Iris pigment epithelial cell (primary cell): ENCODE measurements around the gene KCNH2.
A peak's percentile ranks its signal among the peaks of the same experiment; 100 is the strongest.

Experiments
- DNase-seq: peaks from one replicate; pipeline ENCODE4 v3.0.0-alpha.2; 2011; ENCODE audit warnings: low read depth

KCNH2 gene

DNA sequence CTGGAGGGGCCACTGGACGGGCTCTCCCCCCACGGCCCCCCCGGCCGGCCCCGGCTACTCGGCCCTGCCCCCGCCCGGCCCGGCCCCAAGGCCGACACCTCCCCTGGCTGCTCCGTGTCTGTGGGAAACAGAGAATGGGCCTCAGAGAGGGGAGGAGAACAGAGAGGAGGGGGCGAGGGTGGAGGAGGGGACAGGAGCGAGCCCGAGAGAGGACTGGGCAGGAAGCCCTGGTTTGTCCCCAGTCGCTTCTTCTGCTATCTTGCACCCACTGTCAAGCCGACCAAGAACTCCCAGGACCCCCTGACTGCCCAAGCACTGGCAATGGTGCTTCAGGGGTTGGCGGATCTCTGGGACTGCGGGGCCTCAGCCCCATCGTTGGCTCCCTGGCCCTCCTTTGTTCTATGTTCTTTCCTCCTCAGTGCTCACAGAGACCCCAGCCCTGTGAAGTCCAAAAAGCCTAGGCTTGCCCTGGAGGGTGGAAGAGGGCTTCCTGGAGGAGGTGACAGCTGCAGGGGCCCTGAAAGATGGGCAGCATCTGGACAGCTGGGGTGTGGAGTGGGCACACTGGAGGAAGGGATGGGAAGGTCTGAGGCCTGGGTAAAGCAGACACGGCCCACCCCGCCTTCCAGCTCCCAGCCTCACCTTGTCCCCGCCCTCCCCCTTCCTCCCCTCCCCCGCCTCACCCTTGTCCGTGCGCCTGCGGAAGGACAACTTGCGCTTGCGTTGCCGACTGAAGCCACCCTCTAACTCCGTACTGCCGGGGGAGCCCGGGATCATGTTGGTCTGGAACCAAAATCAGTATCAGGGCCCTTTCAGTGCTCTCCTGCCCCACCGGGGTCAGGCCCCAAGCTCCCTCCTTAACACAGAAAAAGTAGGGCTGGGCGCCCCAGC lies 30.1 kb downstream of the KCNH2 start:
- DNase-seq: no peak

GRCh38 chr7:150947241-150947745 lies 30.8 kb downstream of the KCNH2 start:
- no peak for DNase-seq

DNA sequence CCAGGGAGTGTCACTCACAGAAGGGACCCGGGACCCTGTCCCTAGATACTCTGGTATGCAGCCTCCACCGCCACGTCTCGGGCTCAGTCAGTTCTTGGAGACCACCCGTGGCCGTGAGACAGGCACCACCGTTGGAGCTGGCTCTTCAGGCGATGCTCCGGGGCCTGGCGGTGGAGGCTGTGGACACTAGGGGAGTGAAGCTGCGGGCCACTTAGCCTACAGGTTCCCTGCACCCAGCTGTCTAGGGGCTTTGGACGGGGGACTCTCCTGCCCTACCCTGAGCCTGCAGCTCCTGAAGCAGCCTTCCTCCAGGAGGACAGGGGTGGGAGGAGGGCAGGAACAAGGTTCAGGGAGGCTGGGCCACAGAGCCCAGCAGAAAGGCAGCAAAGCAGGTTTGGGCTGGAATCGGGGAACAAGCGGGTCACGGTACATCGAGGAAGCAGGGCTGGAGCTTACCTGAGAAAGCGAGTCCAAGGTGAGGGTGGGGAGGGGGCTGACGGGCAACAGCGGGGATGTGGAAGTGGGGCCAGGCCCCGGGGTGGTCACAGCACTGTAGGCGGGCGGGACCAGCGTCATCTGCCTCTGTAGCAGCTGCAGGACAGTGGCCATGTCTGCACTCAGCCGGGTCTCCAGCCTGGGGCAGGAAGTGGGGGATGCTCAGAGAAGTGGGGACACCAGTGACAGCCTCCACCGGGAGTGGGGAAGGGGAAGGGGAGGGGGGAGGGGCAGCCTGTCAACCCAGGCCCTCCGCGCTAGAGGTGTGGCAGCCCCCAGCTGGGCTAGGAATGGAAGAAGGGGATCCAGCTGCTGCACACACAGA lies 31.5 kb downstream of the KCNH2 start:
- DNase-seq: no peak

DNA sequence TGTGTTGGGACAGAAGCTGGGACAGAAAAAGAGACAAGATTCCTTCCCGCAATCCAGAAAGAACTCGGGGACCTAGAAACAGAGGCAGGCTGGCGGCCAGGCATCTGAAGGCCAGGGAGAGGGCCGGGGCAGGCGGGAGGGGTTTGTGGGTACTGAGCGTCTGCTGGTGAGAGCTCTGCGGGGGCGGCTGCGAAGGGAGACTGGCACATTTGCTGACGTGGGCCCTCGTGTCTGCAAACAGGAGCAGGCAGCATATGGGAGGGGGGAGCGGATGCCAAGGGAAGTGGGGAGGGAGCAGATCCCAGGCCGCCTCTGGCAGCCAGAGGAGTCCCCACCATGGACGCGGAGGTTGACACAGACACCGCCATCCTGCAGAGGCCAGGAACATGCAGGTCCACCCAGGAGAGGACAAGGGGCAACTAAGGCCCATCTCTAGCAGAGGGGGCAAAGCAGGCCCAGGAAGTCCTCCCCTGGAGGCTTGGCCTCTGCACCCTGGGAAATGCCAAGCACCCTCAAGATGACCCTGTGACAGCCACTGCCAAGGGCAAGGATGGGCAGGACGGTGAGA lies 32.2 kb downstream of the KCNH2 start:
- no peak for DNase-seq

- DNase-seq: no peak
Measured at GRCh38 chr7:150945171-150945852, 32.8 kb downstream of the KCNH2 start.

DNA sequence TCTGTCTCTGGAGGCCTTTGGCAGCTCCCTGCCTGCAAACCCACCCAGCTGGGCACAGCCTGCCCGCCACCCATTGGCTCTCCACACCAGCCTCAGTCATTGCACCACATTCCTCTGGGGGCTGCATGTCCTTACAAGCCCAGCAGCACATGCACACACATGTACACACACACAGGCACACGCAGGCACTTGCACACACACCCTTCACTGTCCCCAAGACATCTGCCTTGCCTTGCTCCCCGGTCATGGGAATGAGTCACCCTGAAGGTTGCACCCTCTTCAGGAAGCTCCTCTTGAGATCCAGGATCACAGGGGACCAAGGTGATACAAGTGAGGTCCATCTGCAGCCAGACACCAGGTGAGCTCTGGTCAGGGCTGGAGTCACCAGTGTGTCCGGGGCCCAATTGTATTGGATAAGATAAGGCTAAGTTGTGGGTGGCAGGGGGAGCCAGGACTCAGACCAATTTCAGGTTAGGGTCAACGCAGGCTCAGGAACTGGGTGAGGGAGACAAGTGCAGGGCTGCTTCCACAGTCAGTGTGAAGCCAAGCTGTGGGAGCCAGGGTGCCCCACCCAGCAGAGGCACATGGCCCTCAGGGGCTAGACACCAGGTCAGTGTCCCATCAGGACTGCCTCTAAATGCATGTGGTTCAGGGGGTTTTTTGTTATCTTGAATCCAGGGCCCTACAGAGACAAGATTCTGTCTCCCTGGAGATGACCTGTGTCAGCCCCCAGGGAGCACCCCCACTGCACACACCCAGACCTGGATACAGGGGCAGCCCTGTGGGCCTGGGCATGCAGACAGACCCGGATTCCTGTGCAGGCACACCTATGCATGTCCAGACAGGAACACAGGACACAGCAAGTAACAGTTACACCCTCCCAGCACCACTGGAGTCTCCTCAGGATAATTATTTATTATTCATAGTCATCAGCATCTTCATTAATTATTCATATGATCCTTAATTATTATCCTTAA lies 33.8 kb downstream of the KCNH2 start:
- no peak for DNase-seq

- DNase-seq: no peak
Measured at GRCh38 chr7:150943453-150943814, 34.7 kb downstream of the KCNH2 start.

- DNase-seq: no peak
Measured at GRCh38 chr7:150942591-150943452, 35.3 kb downstream of the KCNH2 start.

DNA sequence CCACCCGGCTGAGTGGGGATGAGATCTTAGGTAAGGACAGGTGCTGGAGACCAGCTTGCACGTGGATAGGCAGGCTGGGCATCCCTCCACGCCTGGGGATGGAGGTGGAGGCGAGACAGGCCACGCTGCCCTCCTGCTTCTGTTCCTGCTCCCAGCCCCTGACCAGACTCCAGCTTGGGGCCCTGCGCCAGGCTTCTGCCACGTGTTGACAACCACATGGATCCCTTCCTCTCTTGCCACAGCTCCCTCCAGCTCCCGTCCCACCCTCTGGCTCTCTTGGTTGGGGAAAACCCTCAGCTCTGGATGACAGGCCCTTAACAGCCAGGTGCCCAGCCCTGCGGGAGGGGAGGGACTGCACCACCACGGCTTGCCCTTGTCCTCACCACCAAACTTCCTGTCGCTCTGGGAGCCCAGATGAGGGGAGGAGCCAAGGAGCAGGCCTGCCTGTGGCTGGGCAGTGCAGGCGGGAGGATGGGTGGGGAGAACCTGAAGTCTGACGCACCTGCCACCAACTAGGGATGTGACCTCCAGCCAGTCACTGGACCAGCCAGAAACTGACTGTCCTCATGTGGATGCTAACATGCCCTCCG lies 36.0 kb downstream of the KCNH2 start:
- DNase-seq: no peak

GRCh38 chr7:150941351-150942000 lies 36.6 kb downstream of the KCNH2 start:
- no peak for DNase-seq

GRCh38 chr7:150940431-150941102 lies 37.6 kb downstream of the KCNH2 start:
- no peak for DNase-seq

- no peak for DNase-seq
Measured at GRCh38 chr7:150939466-150939865, 38.7 kb downstream of the KCNH2 start.

DNA sequence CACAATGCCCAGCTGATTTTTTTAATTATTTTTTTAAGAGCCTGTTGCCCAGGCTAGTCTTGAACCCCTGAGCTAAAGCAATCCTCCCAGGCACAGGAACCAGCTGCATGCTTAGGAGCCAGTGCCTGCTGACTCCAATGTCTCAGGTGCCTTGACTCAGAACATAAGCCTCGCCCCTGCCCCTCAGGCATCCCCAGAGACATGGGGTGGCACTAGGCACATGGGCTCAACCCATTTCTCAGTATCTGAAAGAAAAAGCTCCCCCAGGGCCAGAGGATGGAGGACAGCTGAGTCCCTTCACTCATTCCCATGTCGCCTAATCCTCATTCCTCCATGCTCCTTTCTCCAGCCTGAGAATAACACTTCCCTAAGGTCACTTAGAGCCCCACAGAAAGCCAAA lies 39.1 kb downstream of the KCNH2 start:
- no peak for DNase-seq

DNA sequence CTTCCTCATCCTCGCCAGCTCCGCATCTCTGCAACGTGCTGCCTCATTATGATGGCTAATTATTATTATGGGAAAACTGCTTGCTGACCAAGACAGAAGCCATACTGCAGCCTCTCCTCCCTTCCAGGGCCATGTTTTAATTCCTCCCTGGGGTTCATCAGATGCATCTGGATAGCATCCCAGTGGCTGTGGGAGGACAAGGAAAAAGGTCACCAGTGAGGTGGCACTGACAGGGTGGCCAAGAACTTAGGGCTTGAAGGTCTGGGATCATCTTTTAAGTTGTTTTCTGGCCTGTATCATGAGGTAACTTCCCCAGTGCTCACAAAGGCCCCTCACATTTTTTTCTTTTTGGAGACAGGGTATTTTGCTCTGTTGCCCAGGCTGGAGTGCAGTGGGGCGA lies 39.6 kb downstream of the KCNH2 start:
- DNase-seq: no peak

DNA sequence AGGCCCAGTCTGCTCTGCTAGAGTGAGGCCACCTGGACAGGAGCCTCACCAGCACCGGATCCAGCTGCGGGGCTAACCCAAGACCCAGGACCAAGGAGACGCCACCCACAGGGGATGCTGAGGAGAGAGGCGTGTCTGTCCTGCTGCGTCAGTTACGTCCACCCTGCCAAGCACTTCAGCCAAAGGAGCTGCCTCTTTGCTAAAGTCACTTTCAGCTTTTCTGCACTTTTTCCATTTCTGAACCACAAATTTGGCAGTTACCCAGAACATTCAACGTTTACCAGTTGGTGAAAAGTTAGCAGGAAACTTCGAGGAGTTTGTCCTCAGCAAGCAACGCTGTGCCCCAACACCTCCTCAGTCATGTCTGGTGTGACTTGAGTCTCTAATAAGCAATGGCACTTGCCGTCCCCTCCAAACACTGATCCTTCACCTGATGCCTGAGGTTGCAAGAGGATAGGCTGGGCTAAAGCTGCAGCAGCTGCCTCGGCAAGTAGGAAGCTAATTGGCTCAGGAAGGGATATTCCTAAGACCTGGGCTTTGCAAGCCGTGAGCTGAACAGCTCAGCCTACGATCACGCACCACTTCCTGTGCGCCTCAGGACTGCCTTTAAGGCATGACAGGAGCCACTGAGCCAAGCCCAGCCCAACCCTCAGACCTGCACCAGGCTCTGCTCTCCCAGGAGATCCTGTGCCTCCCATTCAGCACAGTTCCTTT lies 40.1 kb downstream of the KCNH2 start:
- DNase-seq: peak; percentile 36

GRCh38 chr7:150936018-150936417 lies 42.1 kb downstream of the KCNH2 start:
- DNase-seq: no peak

- DNase-seq: no peak
Measured at GRCh38 chr7:150935149-150935548, 43.0 kb downstream of the KCNH2 start.
